ENCODE results near the gene REV3L. TPM values are rescaled to one million over a fixed set of nuclear protein-coding genes. Genes with fewer than 3 reads are reported as not detected.

Gene REV3L
- total RNA-seq, 1 experiment from 2014 or later, result 12.8 TPM

GRCh38 chr6:111427341-111428116 lies 55.5 kb downstream of the REV3L start:
- H3K27ac ChIP-seq (ENCODE audit: low read depth, low read length), result no peak overlapping the region
- intact Hi-C loops (cut with micrococcal nuclease), result no loop called here

GRCh38 chr6:111423960-111424846 lies 58.8 kb downstream of the REV3L start:
- H4K20me1 ChIP-seq (ENCODE audit: insufficient read depth), result no peaks in the 10 kb centered on the region; the same call in 1 of the 2 replicates
- no peak overlapping the region for H3K27ac ChIP-seq (ENCODE audit: low read depth, low read length)
- ChIA-PET POLR2A (no interaction called here), CTCF (interaction anchor here (0.8 to 0.9 kb wide), 2 partner anchors 12 to 20 kb away, joined by 3 to 4 read pairs; no protein-coding TSS in a partner anchor), RAD21 (ENCODE audit: low non-redundant PET in 1 of 2, low total read pairs in 2 of 2, uncharacterized antibody in 2 of 2, unreplicated experiment in 2 of 2) (no interaction called here)
- H3K4me1 ChIP-seq (ENCODE audit: control insufficient read depth in 1 of 2, insufficient read depth in 2 of 2, low read length in 2 of 2), result peaks cover 2 to 23% of the 10 kb centered on the region in 2 experiments; a peak in 1 of 4 replicates
- no peak overlapping the region for H3K9ac ChIP-seq (ENCODE audit: low read length)
- TF ChIP-seq ZBTB33 (IDR thresholded peaks at IDR 0.05; ENCODE audit: extremely low read depth, insufficient replicate concordance, low read length) (no peak), RAD21 (IDR thresholded peaks at IDR 0.05; ENCODE audit: low read depth) (no peak), JUND (IDR thresholded peaks at IDR 0.05) (no peak), CEBPB (IDR thresholded peaks at IDR 0.05; ENCODE audit: low read depth) (no peak), CTCF (IDR thresholded peaks at IDR 0.05 in 2 of 3, conservative IDR thresholded peaks at IDR 0.05 in 1 of 3; ENCODE audit: borderline replicate concordance in 1 of 3, insufficient read depth in 1 of 3, low read depth in 2 of 3, low read length in 2 of 3) (no peak), ZNF274 (IDR thresholded peaks at IDR 0.05; ENCODE audit: low read depth, low read length) (no peak)
- H2AFZ ChIP-seq (ENCODE audit: low read depth, low read length, poor library complexity, severe bottlenecking), result no peak overlapping the region
- intact Hi-C loops (cut with micrococcal nuclease), result no loop called here
- H3K9me3 ChIP-seq (ENCODE audit: control insufficient read depth in 1 of 2, insufficient read depth in 1 of 2, low read depth in 1 of 2, low read length in 2 of 2), result peaks cover 0 to 12% of the 10 kb centered on the region in 2 experiments; a peak in 2 of 4 replicates
- H3K9me2 ChIP-seq (ENCODE audit: insufficient read depth), result no peaks in the 10 kb centered on the region
- DNase-seq (ENCODE audit: low read depth, low spot score) (no peak), ATAC-seq (peak; percentile 32; the same call in 1 of the 2 replicates)
- H3K79me2 ChIP-seq (ENCODE audit: insufficient read depth, low read length), result peaks cover 74% of the 10 kb centered on the region
- H3K27me3 ChIP-seq (ENCODE audit: insufficient read depth, low read length), result no peaks in the 10 kb centered on the region
- H3K36me3 ChIP-seq (ENCODE audit: control insufficient read depth in 1 of 2, insufficient read depth in 2 of 2, low read length in 2 of 2), result no peaks in the 10 kb centered on the region
- no peak overlapping the region for H3K4me3 ChIP-seq (replicated peaks in 1 of 2; ENCODE audit: low read depth in 1 of 2, low read length in 2 of 2)
- no TSS peak for BruUV-seq (replicated peaks)
- no peak overlapping the region for H3K4me2 ChIP-seq (ENCODE audit: low read length)

More at GRCh38 chr6:111427341-111428116, 55.5 kb downstream of the REV3L start:
- Histone ChIP-seq H3K9ac (ENCODE audit: low read length) (no peak overlapping the region), H3K9me3 (ENCODE audit: control insufficient read depth in 1 of 2, insufficient read depth in 1 of 2, low read depth in 1 of 2, low read length in 2 of 2) (peaks cover 0 to 12% of the 10 kb centered on the region in 2 experiments; a peak in 2 of 4 replicates), H3K79me2 (ENCODE audit: insufficient read depth, low read length) (peaks cover 87% of the 10 kb centered on the region), H3K4me1 (ENCODE audit: control insufficient read depth in 1 of 2, insufficient read depth in 2 of 2, low read length in 2 of 2) (peaks cover 2 to 23% of the 10 kb centered on the region in 2 experiments; a peak in 1 of 4 replicates), H3K36me3 (ENCODE audit: control insufficient read depth in 1 of 2, insufficient read depth in 2 of 2, low read length in 2 of 2) (no peaks in the 10 kb centered on the region), H3K4me2 (ENCODE audit: low read length) (no peak overlapping the region), H3K9me2 (ENCODE audit: insufficient read depth) (no peaks in the 10 kb centered on the region), H4K20me1 (ENCODE audit: insufficient read depth) (no peaks in the 10 kb centered on the region; the same call in 1 of the 2 replicates), H3K27me3 (ENCODE audit: insufficient read depth, low read length) (no peaks in the 10 kb centered on the region), H2AFZ (ENCODE audit: low read depth, low read length, poor library complexity, severe bottlenecking) (no peak overlapping the region), H3K4me3 (replicated peaks in 1 of 2; ENCODE audit: low read depth in 1 of 2, low read length in 2 of 2) (no peak overlapping the region)
- TF ChIP-seq ATF3 (IDR thresholded peaks at IDR 0.05) (no peak), FOSL1 (IDR thresholded peaks at IDR 0.05; ENCODE audit: low read depth) (peak; percentile 26; the same call in 1 of the 2 replicates)
- ChIA-PET CTCF (no interaction called here), RAD21 (ENCODE audit: low non-redundant PET in 1 of 2, low total read pairs in 2 of 2, uncharacterized antibody in 2 of 2, unreplicated experiment in 2 of 2) (no interaction called here), POLR2A (no interaction called here)
- DNase-seq (ENCODE audit: low read depth, low spot score), result no peak
- no TSS peak for BruUV-seq (replicated peaks)
- ATAC-seq, result no peak
